HUES64 (cell line): Measurements from ENCODE around the gene CIAO2B.

Source experiments
- H3K27ac ChIP-seq: 2 replicates; pipeline ENCODE4 v1.7.0; 2013; ENCODE audit warnings: low read depth, low read length, inconsistent platforms
- H3K27me3 ChIP-seq: 2 replicates; pipeline ENCODE4 v1.6.1; 2013; ENCODE audit warnings: mild to moderate bottlenecking, low read length; ENCODE audit not compliant: insufficient read depth
- H3K36me3 ChIP-seq: 2 replicates; pipeline ENCODE4 v1.6.1; 2013; ENCODE audit warnings: mild to moderate bottlenecking, low read length; ENCODE audit not compliant: insufficient read depth
- H3K4me1 ChIP-seq: 2 replicates; pipeline ENCODE4 v1.6.1; 2013; ENCODE audit warnings: mild to moderate bottlenecking, low read length, moderate library complexity; ENCODE audit not compliant: insufficient read depth
- H3K4me3 ChIP-seq: 2 replicates; pipeline ENCODE4 v1.5.1; 2013; ENCODE audit warnings: mild to moderate bottlenecking, low read length, moderate library complexity
- H3K9ac ChIP-seq: 2 replicates; pipeline ENCODE4 v1.6.1; 2013; ENCODE audit warnings: mild to moderate bottlenecking, low read depth, low read length
- H3K9me3 ChIP-seq: 2 replicates; pipeline ENCODE4 v1.6.1; 2013; ENCODE audit warnings: low read depth, low read length; ENCODE audit not compliant: insufficient read depth
- WGBS: fragments of 150-250, 120-280 bp; methylation state at CpG from one replicate; pipeline ENCODE4 v1.1.7; 2013; ENCODE audit warnings: missing lambda C conversion rate; 5-methylcytosine and 5-hydroxymethylcytosine counted together

Gene CIAO2B

DNA sequence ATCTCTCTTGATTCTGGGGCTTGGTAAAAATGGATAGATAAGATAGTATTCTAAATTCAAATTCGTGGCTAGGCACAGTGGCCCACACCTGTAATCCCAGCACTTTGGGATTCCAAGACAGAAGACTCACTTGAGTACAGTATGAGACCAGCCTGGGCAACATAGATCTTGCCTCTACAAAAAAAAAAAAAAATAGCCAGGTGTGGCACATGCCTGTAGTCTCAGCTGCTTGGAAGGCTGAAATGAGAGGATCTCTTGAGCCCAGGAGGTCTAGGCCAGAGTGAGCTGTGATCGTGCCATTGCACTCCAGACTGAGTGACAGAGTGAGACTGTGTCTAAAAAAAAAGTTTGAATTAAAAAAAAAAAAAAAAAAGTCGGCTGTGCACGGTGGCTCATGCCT, 44.6 kb downstream of the CIAO2B start:
- 89% methylated on average over 3 of the region's 4 CpGs for whole genome bisulfite sequencing
- H3K9ac ChIP-seq, result no peak overlapping the region
- peaks cover 41% of the 10 kb centered on the region for H3K36me3 ChIP-seq
- no peak overlapping the region for H3K4me3 ChIP-seq
- H3K27ac ChIP-seq, result no peak overlapping the region
- H3K9me3 ChIP-seq, result no peaks in the 10 kb centered on the region
- H3K4me1 ChIP-seq, result no peaks in the 10 kb centered on the region
- no peaks in the 10 kb centered on the region for H3K27me3 ChIP-seq

DNA sequence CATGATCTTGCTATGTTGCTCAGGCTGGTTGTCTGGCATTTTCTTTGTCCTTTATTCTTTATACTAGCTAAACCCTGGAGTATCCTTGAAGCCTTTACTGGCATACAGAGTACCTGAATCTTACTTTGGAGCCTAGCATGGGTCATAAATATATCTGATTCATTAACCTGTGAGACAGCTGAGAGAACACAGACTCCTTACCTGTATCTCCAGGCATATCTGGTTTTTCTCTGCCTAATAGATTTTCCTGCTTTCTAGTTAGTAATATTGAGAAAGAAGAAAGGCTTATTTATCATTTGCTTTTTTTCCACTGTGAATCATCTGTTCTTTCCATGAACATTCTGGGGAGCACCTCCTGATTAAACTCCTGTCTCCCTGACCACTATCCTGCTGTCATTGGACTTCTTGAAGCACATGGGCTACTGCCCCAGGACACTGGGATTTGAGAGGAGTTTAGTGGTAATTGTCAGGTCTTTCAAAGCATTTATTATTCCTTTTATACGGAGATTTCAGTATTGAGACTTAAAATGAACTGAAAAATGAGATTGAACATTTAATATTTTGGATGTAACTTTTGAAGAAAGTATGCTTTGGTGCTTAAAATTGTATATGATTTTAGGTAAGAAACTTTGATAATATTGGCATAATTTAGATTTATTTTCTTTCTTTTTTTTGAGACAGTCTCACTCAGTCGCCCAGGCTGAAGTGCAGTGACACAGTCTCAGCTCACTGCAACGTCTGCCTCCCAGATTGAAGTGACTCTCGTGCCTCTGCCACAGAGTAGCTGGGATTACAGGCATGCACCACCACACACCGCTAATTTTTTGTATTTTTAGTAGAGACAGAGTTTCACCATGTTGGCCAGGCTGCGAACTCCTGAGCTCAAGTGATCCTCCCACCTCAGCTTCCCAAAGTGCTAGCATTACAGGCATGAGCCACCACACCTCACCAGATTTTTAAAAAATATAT, 45.3 kb downstream of the CIAO2B start:
- H3K9ac ChIP-seq, result no peak overlapping the region
- peaks cover 47% of the 10 kb centered on the region for H3K36me3 ChIP-seq
- no peaks in the 10 kb centered on the region for H3K27me3 ChIP-seq
- no peak overlapping the region for H3K4me3 ChIP-seq
- 96% methylated on average over 6 of the region's 6 CpGs for WGBS
- no peaks in the 10 kb centered on the region for H3K9me3 ChIP-seq
- no peak overlapping the region for H3K27ac ChIP-seq
- no peaks in the 10 kb centered on the region for H3K4me1 ChIP-seq

DNA sequence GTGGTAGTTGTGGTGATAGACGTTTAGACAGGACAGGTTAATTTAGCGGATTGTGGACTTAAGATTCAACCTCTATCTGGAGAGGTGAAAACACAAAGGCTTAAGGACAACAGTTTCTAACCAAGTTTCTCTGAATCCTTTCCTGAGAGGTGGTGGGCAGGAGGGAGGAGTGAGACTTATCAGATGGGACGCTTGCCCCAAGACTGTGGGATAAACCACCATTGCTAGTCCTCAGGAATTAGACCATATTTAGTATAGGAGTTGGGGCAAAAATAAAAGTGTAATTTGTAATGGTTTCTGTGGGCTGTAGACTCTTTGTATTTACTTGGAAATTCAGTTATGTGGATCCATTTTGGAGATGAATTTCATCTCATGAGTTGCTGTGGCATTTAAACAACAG, 47.3 kb downstream of the CIAO2B start:
- no peak overlapping the region for H3K9ac ChIP-seq
- no peaks in the 10 kb centered on the region; the same call in 1 of the 2 replicates for H3K4me1 ChIP-seq
- peaks cover 47% of the 10 kb centered on the region for H3K36me3 ChIP-seq
- 90% methylated on average over 3 of the region's 3 CpGs for WGBS
- H3K4me3 ChIP-seq, result no peak overlapping the region
- no peaks in the 10 kb centered on the region for H3K9me3 ChIP-seq
- H3K27me3 ChIP-seq, result no peaks in the 10 kb centered on the region
- no peak overlapping the region for H3K27ac ChIP-seq

DNA sequence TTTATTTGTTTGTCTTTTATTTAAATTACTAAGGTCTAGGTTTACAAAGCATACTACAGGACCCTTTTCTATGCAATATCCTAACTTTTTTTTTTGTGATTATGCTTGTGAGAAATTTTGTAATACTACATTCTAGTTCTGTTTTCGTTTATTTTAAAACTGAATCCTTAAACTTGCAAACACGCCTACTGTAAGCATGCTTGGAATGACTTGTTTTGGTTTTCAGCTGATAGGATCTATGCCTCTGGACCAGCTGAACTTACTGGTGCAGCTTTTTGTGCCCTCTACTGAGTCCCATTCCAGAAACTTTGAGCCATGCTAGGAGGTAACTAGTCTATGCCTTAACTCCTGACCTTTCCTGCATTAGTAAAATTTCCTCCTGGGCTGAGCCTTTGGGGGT, 47.9 kb downstream of the CIAO2B start:
- Histone ChIP-seq H3K9me3 (no peaks in the 10 kb centered on the region), H3K9ac (no peak overlapping the region), H3K4me3 (no peak overlapping the region), H3K27me3 (no peaks in the 10 kb centered on the region), H3K27ac (no peak overlapping the region), H3K36me3 (peaks cover 47% of the 10 kb centered on the region), H3K4me1 (peaks cover 5% of the 10 kb centered on the region; the same call in 1 of the 2 replicates)
- 88% methylated on average over 2 of the region's 2 CpGs for WGBS

DNA sequence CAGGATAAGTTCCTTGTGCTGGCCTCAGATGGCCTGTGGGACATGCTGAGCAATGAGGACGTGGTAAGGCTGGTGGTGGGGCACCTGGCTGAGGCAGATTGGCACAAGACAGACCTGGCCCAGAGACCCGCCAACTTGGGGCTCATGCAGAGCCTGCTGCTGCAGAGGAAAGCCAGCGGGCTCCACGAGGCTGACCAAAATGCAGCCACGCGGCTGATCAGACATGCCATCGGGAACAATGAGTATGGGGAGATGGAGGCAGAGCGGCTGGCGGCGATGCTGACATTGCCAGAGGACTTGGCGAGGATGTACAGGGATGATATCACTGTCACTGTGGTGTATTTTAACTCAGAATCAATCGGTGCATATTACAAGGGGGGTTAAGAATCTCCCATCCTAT, 48.7 kb downstream of the CIAO2B start:
- Histone ChIP-seq H3K36me3 (peaks cover 42% of the 10 kb centered on the region), H3K4me1 (peaks cover 5% of the 10 kb centered on the region; the same call in 1 of the 2 replicates), H3K27ac (no peak overlapping the region), H3K9ac (no peak overlapping the region), H3K4me3 (no peak overlapping the region), H3K27me3 (no peaks in the 10 kb centered on the region), H3K9me3 (no peaks in the 10 kb centered on the region)
- WGBS, result 92% methylated on average over 12 of the region's 12 CpGs

DNA sequence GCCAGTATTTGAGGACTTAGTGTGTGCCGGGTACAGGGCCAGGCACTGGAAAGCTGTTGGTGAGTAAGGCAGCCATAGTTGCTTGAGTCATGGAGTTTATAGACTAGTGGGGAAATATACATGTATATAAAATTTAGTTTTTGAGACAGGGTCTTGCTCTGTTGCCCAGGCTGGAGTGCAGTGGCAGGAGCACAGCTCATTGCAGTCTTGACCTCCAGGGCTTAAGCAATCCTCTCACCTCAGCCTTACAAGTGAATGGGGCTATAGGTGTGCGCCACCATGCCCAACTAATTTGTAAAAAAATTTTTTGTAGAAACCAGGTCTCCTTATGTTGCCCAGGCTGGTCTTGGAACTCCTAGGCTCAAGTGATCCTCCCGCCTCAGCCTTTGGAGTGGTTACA, 51.5 kb downstream of the CIAO2B start:
- Histone ChIP-seq H3K36me3 (peaks cover 34% of the 10 kb centered on the region), H3K27me3 (peaks cover 2% of the 10 kb centered on the region; the same call in 1 of the 2 replicates), H3K4me3 (no peak overlapping the region), H3K4me1 (peaks cover 10% of the 10 kb centered on the region; the same call in 1 of the 2 replicates), H3K9ac (no peak overlapping the region), H3K27ac (no peak overlapping the region), H3K9me3 (no peaks in the 10 kb centered on the region)
- WGBS, result 93% methylated on average over 3 of the region's 3 CpGs
